HG03558 (cell line): ENCODE data around the gene CFAP61.
"Not testable (repeated sequence)": the region's sequence is repeated elsewhere in the genome, so short reads cannot be mapped to it uniquely, and the experiment has no call there.

Source experiments
- ATAC-seq: cut with Tn5 transposase; IDR thresholded peaks from one replicate; pipeline ENCODE4 v1.9.1; 2021; ENCODE audit warnings: moderate number of reproducible peaks; ENCODE audit not compliant: unreplicated experiment; ENCODE audit errors: extremely low read depth

The CFAP61 gene

GRCh38 chr20:20353576-20353975 lies 301.2 kb downstream of the CFAP61 start:
- no peak for ATAC-seq

DNA sequence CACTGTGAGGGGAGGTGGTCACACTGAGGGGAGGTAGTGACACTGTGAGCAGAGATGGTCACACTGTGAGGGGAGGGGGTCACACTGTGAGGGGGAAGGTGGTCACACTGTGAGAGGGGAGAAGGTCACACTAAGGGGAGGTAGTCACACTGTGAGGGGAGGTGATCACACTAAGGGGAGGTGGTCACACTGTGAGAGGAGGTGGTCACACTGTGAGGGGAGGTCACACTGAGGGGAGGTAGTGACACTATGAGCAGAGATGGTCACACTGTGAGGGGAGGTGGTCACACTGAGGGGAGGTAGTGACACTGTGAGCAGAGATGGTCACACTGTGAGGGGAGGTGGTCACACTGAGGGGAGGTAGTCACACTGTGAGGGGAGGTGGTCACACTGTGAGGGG lies 303.2 kb downstream of the CFAP61 start:
- ATAC-seq, result not testable (repeated sequence)

- no peak for ATAC-seq
Observed at GRCh38 chr20:20358801-20359200, 306.5 kb downstream of the CFAP61 start.

DNA sequence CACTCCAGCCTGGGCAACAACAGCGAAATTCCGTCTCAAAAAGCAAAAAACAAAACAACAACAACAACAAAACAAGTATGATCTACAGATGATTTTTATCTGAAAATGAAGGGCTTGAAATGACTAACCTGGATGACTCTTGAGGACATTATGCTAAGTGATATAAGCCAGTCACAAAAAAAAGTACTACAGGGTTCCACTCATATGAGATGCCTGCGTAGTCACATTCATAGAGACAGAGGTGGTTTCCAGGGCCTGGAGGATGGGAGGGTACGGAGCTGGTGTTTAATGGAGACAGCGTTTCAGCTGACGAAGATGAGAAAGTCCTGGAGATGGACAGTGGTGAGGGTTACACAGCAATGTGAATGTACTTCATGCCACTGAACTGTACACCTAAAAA lies 307.3 kb downstream of the CFAP61 start:
- no peak for ATAC-seq

GRCh38 chr20:20360464-20360863 lies 308.1 kb downstream of the CFAP61 start:
- ATAC-seq, result no peak

DNA sequence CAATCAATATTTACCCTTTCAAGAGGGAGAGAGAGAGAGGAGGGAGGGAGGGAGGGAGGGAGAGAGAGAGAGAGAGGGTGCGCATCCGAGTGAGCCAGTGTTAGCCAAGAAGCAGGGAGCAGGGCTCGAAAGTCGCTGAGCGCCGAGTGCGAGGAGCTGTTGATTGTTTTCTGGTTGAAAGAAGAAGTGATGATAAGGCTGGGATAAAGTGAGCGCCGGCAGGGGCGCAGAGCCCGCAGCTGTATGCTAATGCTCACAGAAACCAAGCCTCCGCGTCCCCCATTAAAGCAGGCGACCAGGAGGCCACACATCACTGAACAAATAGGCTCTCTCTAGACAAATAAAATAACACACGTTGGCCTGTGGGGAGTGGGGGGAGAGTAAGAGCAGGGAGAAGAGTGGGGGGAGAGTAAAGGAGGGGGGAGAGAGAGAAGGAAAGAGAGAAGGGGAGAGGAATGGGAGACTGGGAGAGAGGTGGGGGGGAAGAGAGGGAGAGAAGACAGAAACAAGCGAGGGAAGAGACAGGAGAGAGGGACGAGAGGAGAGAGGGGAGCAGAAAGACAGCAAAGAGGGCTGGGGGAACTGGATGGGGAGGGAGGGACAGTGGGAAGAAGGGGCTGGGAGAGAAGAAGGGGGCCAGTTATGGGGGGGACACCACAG lies 310.6 kb downstream of the CFAP61 start:
- ATAC-seq, result no peak

DNA sequence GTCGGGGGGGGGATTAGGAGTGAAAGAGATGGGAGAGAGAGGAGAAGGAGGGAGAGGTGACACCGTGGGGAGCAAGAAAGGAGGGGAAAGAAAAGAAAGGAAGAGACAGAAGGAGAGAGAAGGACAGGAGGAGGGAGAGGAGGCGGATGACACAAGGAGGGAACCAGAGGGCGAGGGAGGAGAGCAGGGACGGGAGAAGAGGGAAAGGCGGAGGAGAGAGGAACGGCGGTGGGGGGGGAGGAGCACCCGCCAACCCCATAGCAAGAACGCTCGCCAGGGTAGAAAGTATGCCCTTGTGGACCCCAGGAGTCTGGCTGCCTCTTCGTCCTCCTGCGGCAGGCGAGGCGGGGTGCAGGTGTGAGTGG lies 311.1 kb downstream of the CFAP61 start:
- ATAC-seq, result no peak

DNA sequence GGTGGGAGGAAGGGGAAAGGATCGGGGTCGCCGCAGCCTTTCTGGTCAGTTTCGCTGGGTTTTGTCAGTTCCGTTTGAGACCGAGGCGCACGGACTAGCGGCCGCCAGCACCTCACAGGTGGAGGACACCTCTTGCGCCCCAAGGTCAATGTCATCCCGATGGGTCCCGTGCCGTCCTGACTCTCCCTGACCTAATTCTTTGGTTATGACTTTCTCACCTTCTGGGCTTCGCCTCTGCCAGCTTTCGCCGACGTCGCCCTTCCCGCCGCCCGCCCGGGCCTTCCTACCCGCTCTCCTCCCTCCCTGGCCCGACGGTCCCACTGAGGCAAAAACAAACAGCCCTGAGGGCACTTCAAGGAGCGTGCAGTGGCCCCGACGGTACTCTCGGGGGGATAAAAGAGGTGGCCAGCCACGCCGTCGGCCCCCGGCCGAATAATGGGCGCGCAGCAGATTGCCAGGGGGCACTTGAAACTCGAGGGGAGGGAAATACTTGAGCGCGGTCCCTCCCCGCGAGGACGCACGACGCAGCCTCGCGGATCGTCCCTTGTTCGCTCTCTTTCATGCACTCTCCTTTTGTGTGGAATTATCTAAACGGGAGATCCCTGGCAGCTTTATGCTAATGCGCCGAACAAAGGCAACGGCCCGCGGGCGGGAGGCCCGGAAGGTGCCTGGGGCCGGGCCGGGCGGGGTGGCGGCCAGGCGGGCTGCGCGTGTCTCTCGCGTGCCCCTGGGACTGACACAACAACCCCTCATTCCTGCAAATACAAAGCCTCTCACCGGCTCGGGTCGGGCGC lies 311.7 kb downstream of the CFAP61 start:
- no peak for ATAC-seq

DNA sequence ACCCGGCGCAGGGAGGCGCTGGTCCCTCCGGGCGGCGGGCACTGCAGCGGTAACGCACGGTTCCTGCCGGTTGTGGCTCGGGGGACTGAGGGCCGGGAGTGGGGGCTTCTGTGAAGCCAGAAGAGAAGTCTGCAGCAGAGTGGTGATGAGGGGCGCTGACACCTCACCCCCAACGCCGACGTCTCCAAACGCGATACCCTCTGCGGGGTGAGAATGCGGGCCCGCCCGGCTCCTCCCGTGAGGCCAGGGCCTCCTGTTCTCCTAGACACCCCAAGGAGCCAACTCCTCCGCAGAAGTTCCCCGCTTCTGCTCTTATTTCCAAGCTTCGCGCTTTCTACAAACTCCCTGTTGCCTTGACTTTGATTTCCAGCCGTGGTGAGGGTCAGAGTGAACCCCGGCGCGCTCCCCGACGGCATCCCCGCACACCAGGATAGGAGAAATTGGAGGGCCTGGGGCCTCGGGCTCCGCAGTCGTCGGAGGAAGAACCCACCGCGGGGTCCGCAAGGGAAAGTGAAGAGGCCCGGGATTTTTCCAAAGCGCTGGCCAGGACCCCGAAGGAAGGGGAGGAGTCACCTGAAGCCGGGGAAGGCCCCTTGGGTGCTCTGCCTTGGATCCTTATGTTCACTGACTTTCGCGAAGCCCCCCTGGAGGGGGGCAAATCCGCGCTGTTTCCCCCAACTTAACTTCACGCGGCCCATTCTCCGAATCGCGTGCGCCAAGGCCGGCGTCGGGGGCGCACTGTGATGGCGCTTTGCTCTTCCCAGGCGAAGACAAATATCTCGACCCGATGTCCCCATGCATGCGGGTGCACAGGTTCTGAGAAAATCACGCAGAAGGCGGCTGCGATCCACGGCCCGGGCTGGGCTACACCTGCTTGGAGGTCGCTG lies 312.5 kb downstream of the CFAP61 start:
- no peak for ATAC-seq

- ATAC-seq, result no peak
Observed at GRCh38 chr20:20365480-20366161, 313.3 kb downstream of the CFAP61 start.

GRCh38 chr20:20366551-20366875 lies 314.2 kb downstream of the CFAP61 start:
- ATAC-seq, result no peak

GRCh38 chr20:20366876-20367574 lies 314.7 kb downstream of the CFAP61 start:
- no peak for ATAC-seq

DNA sequence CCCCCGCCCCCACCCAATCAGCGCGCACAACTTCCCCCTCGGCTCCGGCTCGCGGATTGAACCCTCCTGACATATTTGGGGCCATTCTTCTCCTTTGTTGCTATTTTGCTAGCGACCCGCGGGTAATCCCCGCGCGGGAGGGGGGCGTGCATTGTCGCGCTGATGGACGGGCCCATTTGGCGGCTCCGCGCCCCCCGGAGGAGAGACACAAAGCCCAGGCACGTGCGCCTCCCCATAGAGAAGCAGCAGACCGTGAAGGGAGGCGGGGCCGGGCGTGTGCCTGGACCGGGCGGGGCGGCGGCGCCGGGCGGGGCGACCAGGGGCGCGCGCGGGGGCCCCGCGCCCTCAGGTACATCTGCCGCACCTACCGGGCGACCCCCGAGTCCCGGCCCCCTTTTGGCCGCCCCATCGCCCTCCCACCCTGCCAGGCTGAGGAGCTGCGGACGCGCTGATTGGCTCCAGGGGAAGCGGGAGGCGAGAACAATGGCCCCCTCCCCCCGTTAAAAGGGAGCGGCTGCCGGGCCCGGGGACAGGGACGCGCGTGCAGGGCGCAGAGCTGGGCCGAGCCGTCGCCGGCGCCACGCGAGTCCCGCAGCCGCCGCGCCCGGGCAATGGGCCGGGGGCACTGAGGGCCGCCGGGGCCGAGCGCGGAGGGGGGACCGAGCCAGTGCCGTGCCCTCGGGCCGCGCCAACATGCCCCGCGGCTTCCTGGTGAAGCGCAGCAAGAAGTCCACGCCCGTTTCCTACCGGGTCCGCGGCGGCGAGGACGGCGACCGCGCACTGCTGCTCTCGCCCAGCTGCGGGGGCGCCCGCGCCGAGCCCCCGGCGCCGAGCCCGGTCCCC lies 315.5 kb downstream of the CFAP61 start, which contains the start of gene INSM1:
Gene INSM1, plus strand, starts transcription at position 530 of the 843 bp plus-strand sequence. Its CDS starts 164 bp downstream, at position 694.
- no peak for ATAC-seq

- no peak for ATAC-seq
Observed at GRCh38 chr20:20368418-20369249, 316.3 kb downstream of the CFAP61 start.

DNA sequence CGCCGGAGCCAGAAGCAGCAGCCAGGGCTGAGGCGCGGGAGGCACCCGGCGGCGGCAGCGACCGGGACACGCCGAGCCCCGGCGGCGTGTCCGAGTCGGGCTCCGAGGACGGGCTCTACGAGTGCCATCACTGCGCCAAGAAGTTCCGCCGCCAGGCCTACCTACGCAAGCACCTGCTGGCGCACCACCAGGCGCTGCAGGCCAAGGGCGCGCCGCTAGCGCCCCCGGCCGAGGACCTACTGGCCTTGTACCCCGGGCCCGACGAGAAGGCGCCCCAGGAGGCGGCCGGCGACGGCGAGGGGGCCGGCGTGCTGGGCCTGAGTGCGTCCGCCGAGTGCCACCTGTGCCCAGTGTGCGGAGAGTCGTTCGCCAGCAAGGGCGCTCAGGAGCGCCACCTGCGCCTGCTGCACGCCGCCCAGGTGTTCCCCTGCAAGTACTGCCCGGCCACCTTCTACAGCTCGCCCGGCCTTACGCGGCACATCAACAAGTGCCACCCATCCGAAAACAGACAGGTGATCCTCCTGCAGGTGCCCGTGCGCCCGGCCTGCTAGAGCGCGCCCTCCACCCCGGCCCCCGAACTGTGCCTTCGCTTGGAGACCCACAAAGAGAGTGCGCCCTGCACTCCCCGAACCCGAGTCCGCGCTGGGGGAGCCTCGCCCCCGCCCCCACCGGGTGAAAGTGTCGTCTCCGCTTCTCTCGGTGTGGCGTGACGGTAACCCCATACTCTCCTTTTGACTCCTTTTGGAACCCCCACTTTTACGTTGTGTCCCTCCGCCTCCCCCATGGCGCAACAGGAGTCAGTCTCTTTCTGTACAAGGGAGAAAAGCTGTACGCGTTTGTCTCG lies 317.1 kb downstream of the CFAP61 start:
- ATAC-seq, result no peak

DNA sequence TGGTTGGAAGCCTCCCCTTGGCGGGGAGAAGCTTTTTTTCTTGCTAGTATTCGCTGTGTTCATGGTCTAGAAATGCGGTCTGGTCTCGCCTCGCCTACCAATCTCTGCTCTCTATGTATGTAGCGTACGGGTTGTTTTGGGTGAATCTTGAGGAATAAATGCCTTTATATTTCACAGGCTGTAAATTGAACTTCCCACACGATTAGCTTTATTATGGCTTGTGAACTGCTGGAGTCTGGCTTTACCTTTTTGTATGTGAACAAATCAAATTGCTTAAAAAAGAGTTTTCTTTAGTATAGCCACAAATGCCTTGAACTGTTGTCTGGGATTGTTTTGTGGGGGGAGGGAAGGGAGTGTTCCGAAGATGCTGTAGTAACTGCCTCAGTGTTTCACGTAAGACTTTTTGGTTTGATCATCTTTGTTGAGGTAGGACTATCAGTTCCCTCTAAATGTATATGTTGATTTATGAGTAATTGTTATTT lies 317.8 kb downstream of the CFAP61 start:
- ATAC-seq, result no peak

DNA sequence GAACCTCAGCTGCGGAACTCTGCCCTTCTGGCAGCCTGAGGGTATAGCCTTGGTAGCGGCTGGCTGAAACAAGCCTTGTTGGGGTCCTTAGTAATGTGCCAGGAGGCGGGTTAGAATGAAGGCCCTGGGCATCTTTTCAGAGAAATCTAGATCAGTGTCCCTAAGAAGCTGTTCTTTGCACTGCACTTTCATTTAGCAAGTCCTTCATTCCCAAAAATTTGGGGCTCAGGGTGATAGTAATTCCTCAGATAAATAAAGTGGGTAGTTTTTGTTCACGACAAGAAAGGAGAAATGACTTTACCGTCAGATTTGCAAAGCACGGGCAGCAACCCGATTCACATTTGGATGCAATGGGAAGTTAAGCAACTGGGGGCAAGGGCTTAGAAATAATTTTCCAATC lies 318.8 kb downstream of the CFAP61 start:
- no peak for ATAC-seq
